ENCODE data around the gene SMPD3. TPM values are rescaled to one million over a fixed set of nuclear protein-coding genes. Genes with fewer than 3 reads are reported as not detected.

Gene SMPD3
- total and polyA plus RNA-seq, 4 donors = 12.7 to 44.7 (median 29.3) TPM

DNA sequence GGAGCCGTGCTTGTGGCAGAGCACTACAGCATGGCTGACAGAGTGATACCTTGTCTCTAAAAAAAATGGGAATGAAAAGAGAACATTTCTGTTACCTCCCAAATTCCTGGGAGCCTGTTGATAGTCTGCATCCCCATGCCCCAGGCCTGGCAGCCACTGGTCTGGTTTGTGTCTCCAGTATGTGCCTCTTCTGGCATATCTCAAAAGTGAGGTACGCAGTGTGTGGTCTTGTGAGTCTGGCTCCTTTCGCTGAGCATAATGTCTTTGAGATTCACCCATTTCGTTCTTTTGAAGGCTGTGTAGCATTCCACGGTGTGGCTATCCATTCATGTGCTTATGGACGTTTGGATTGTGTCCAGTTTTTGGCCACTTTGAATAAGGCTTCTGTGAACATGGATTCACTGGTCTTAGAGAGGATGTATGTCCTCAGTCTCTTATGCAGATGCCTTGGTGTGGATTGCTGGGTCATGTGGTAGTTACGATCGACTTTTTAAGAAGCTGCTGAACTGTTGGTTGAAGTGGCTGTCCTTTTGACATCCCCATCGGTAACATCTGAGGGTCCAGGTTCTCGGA lies 98.4 kb downstream of the SMPD3 start:
- H3K27me3 ChIP-seq (ENCODE audit: control insufficient read depth, insufficient read depth, low read length) = no peaks in the 10 kb centered on the region
- no peak overlapping the region for H3K27ac ChIP-seq (ENCODE audit: low read depth, low read length)
- 76% methylated on average over 9 of the region's 10 CpGs for WGBS (ENCODE audit: insufficient coverage)
- no peaks in the 10 kb centered on the region for H3K9me3 ChIP-seq (ENCODE audit: control insufficient read depth, insufficient read depth, low read length)
- H3K36me3 ChIP-seq (ENCODE audit: control insufficient read depth, insufficient read depth, low read length) = peaks cover 79% of the 10 kb centered on the region
- peaks cover 9% of the 10 kb centered on the region for H3K4me1 ChIP-seq (ENCODE audit: control insufficient read depth, insufficient read depth, low read length)
- no peak for DNase-seq (ENCODE audit: low read depth in 4 of 6, low spot score in 6 of 6)
- no peak overlapping the region for H3K4me3 ChIP-seq (ENCODE audit: low read depth, low read length)

GRCh38 chr16:68348639-68349445 lies 99.5 kb downstream of the SMPD3 start:
- peaks cover 9% of the 10 kb centered on the region for H3K4me1 ChIP-seq (ENCODE audit: control insufficient read depth, insufficient read depth, low read length)
- H3K4me3 ChIP-seq (ENCODE audit: low read depth, low read length) = no peak overlapping the region
- peaks cover 73% of the 10 kb centered on the region for H3K36me3 ChIP-seq (ENCODE audit: control insufficient read depth, insufficient read depth, low read length)
- H3K9me3 ChIP-seq (ENCODE audit: control insufficient read depth, insufficient read depth, low read length) = no peaks in the 10 kb centered on the region
- H3K27ac ChIP-seq (ENCODE audit: low read depth, low read length) = no peak overlapping the region
- no peak for DNase-seq (ENCODE audit: low read depth in 4 of 6, low spot score in 6 of 6)
- 92% methylated on average over 25 of the region's 27 CpGs for WGBS (ENCODE audit: insufficient coverage)
- H3K27me3 ChIP-seq (ENCODE audit: control insufficient read depth, insufficient read depth, low read length) = no peaks in the 10 kb centered on the region

GRCh38 chr16:68347605-68348004 lies 100.7 kb downstream of the SMPD3 start:
- H3K27me3 ChIP-seq (ENCODE audit: control insufficient read depth, insufficient read depth, low read length) = no peaks in the 10 kb centered on the region
- no peak for DNase-seq (ENCODE audit: low read depth in 4 of 6, low spot score in 6 of 6)
- no peaks in the 10 kb centered on the region for H3K9me3 ChIP-seq (ENCODE audit: control insufficient read depth, insufficient read depth, low read length)
- H3K4me1 ChIP-seq (ENCODE audit: control insufficient read depth, insufficient read depth, low read length) = peaks cover 9% of the 10 kb centered on the region
- no peak overlapping the region for H3K27ac ChIP-seq (ENCODE audit: low read depth, low read length)
- peaks cover 74% of the 10 kb centered on the region for H3K36me3 ChIP-seq (ENCODE audit: control insufficient read depth, insufficient read depth, low read length)
- 45% methylated on average over 4 of the region's 4 CpGs for WGBS (ENCODE audit: insufficient coverage)
- no peak overlapping the region for H3K4me3 ChIP-seq (ENCODE audit: low read depth, low read length)

GRCh38 chr16:68346892-68347480 lies 101.3 kb downstream of the SMPD3 start:
- 87% methylated on average over 12 of the region's 12 CpGs for WGBS (ENCODE audit: insufficient coverage)
- no peaks in the 10 kb centered on the region for H3K27me3 ChIP-seq (ENCODE audit: control insufficient read depth, insufficient read depth, low read length)
- H3K4me1 ChIP-seq (ENCODE audit: control insufficient read depth, insufficient read depth, low read length) = peaks cover 9% of the 10 kb centered on the region
- no peak overlapping the region for H3K4me3 ChIP-seq (ENCODE audit: low read depth, low read length)
- peaks cover 76% of the 10 kb centered on the region for H3K36me3 ChIP-seq (ENCODE audit: control insufficient read depth, insufficient read depth, low read length)
- no peaks in the 10 kb centered on the region for H3K9me3 ChIP-seq (ENCODE audit: control insufficient read depth, insufficient read depth, low read length)
- no peak overlapping the region for H3K27ac ChIP-seq (ENCODE audit: low read depth, low read length)
- no peak for DNase-seq (ENCODE audit: low read depth in 4 of 6, low spot score in 6 of 6)

GRCh38 chr16:68345958-68346635 lies 102.2 kb downstream of the SMPD3 start:
- no peak overlapping the region for H3K4me3 ChIP-seq (ENCODE audit: low read depth, low read length)
- H3K27ac ChIP-seq (ENCODE audit: low read depth, low read length) = no peak overlapping the region
- H3K27me3 ChIP-seq (ENCODE audit: control insufficient read depth, insufficient read depth, low read length) = no peaks in the 10 kb centered on the region
- no peak for DNase-seq (ENCODE audit: low read depth in 4 of 6, low spot score in 6 of 6)
- WGBS (ENCODE audit: insufficient coverage) = 93% methylated on average over 15 of the region's 16 CpGs
- H3K36me3 ChIP-seq (ENCODE audit: control insufficient read depth, insufficient read depth, low read length) = peaks cover 76% of the 10 kb centered on the region
- H3K9me3 ChIP-seq (ENCODE audit: control insufficient read depth, insufficient read depth, low read length) = no peaks in the 10 kb centered on the region
- H3K4me1 ChIP-seq (ENCODE audit: control insufficient read depth, insufficient read depth, low read length) = peaks cover 9% of the 10 kb centered on the region

DNA sequence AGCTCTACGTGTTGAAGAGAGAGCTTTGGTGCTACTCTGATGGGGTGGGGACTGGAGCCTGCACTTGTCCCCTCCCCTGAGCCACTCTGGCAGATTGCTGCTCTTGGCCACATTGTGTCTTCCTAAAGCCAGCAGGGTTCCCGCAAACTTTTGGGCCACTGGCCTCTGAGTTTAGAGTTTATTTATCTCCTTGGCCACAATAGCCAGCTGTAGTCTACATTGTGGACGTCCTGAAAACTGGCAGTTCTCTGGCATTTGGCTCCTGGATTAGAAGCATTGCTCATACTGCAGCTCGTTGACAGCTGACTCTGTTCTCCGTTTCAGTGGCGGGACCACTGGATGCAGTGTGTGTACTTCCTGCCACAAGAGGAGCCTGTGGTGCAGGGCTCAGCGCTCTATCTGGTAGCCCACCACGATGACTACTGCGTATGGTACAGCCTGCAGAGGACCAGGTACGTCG lies 102.9 kb downstream of the SMPD3 start:
- DNase-seq (ENCODE audit: low read depth in 4 of 6, low spot score in 6 of 6) = no peak
- H3K4me1 ChIP-seq (ENCODE audit: control insufficient read depth, insufficient read depth, low read length) = peaks cover 9% of the 10 kb centered on the region
- peaks cover 80% of the 10 kb centered on the region for H3K36me3 ChIP-seq (ENCODE audit: control insufficient read depth, insufficient read depth, low read length)
- H3K9me3 ChIP-seq (ENCODE audit: control insufficient read depth, insufficient read depth, low read length) = no peaks in the 10 kb centered on the region
- H3K27me3 ChIP-seq (ENCODE audit: control insufficient read depth, insufficient read depth, low read length) = no peaks in the 10 kb centered on the region
- no peak overlapping the region for H3K4me3 ChIP-seq (ENCODE audit: low read depth, low read length)
- H3K27ac ChIP-seq (ENCODE audit: low read depth, low read length) = no peak overlapping the region
- WGBS (ENCODE audit: insufficient coverage) = 80% methylated on average over 6 of the region's 11 CpGs

GRCh38 chr16:68344252-68344651 lies 104.1 kb downstream of the SMPD3 start:
- 96% methylated on average over 3 of the region's 11 CpGs for WGBS (ENCODE audit: insufficient coverage)
- Histone ChIP-seq H3K27me3 (ENCODE audit: control insufficient read depth, insufficient read depth, low read length) (no peaks in the 10 kb centered on the region), H3K4me3 (ENCODE audit: low read depth, low read length) (no peak overlapping the region), H3K9me3 (ENCODE audit: control insufficient read depth, insufficient read depth, low read length) (no peaks in the 10 kb centered on the region), H3K4me1 (ENCODE audit: control insufficient read depth, insufficient read depth, low read length) (peaks cover 9% of the 10 kb centered on the region), H3K27ac (ENCODE audit: low read depth, low read length) (no peak overlapping the region), H3K36me3 (ENCODE audit: control insufficient read depth, insufficient read depth, low read length) (peaks cover 84% of the 10 kb centered on the region)
- no peak for DNase-seq (ENCODE audit: low read depth in 4 of 6, low spot score in 6 of 6)

- Histone ChIP-seq H3K27me3 (ENCODE audit: control insufficient read depth, insufficient read depth, low read length) (no peaks in the 10 kb centered on the region), H3K27ac (ENCODE audit: low read depth, low read length) (no peak overlapping the region), H3K9me3 (ENCODE audit: control insufficient read depth, insufficient read depth, low read length) (no peaks in the 10 kb centered on the region), H3K4me1 (ENCODE audit: control insufficient read depth, insufficient read depth, low read length) (peaks cover 5% of the 10 kb centered on the region), H3K4me3 (ENCODE audit: low read depth, low read length) (no peak overlapping the region), H3K36me3 (ENCODE audit: control insufficient read depth, insufficient read depth, low read length) (peaks cover 84% of the 10 kb centered on the region)
- 100% methylated on average over 3 of the region's 7 CpGs for WGBS (ENCODE audit: insufficient coverage)
- DNase-seq (ENCODE audit: low read depth in 4 of 6, low spot score in 6 of 6) = no peak
Observed at GRCh38 chr16:68343137-68343536, 105.2 kb downstream of the SMPD3 start.

- peaks cover 4% of the 10 kb centered on the region for H3K4me1 ChIP-seq (ENCODE audit: control insufficient read depth, insufficient read depth, low read length)
- no peak overlapping the region for H3K4me3 ChIP-seq (ENCODE audit: low read depth, low read length)
- WGBS (ENCODE audit: insufficient coverage) = 73% methylated on average over 6 of the region's 7 CpGs
- no peaks in the 10 kb centered on the region for H3K27me3 ChIP-seq (ENCODE audit: control insufficient read depth, insufficient read depth, low read length)
- DNase-seq (ENCODE audit: low read depth in 4 of 6, low spot score in 6 of 6) = no peak
- peaks cover 86% of the 10 kb centered on the region for H3K36me3 ChIP-seq (ENCODE audit: control insufficient read depth, insufficient read depth, low read length)
- no peaks in the 10 kb centered on the region for H3K9me3 ChIP-seq (ENCODE audit: control insufficient read depth, insufficient read depth, low read length)
- no peak overlapping the region for H3K27ac ChIP-seq (ENCODE audit: low read depth, low read length)
Observed at GRCh38 chr16:68342620-68343019, 105.7 kb downstream of the SMPD3 start.
